Measurements from ENCODE around the gene UQCR11.

UQCR11 gene

GRCh38 chr19:1606138-1606651, 933 bp upstream of the UQCR11 start:
- WGBS (ENCODE audit: insufficient coverage, insufficient read length), result no CpG with 5 or more reads among the region's 16 CpGs
- H3K4me1 ChIP-seq (ENCODE audit: control insufficient read depth, insufficient read depth, low read length), result no peaks in the 10 kb centered on the region
- H3K27me3 ChIP-seq (ENCODE audit: control insufficient read depth, insufficient read depth, low read length), result no peaks in the 10 kb centered on the region
- peaks cover 12% of the 10 kb centered on the region for H3K36me3 ChIP-seq (ENCODE audit: control insufficient read depth, insufficient read depth, low read length)
- no peaks in the 10 kb centered on the region for H3K9me3 ChIP-seq (ENCODE audit: control insufficient read depth, insufficient read depth, low read length)
- no peak overlapping the region for H3K27ac ChIP-seq (ENCODE audit: low read length)
- peak overlapping the region; percentile 80; the same call in 1 of the 2 replicates for H3K4me3 ChIP-seq (ENCODE audit: low read length)
- DNase-seq (ENCODE audit: low read depth, low spot score), result no peak

- Histone ChIP-seq H3K36me3 (ENCODE audit: control insufficient read depth, insufficient read depth, low read length) (peaks cover 21% of the 10 kb centered on the region), H3K27ac (ENCODE audit: low read length) (no peak overlapping the region)
- WGBS (ENCODE audit: insufficient coverage, insufficient read length), result no CpG with 5 or more reads among the region's 21 CpGs
Measured at GRCh38 chr19:1602091-1602707, 3.1 kb downstream of the UQCR11 start.

GRCh38 chr19:1601613-1602064, 3.6 kb downstream of the UQCR11 start:
- WGBS (ENCODE audit: insufficient coverage, insufficient read length), result no CpG with 5 or more reads among the region's 14 CpGs
- Histone ChIP-seq H3K36me3 (ENCODE audit: control insufficient read depth, insufficient read depth, low read length) (peaks cover 22% of the 10 kb centered on the region), H3K27ac (ENCODE audit: low read length) (no peak overlapping the region), H3K27me3 (ENCODE audit: control insufficient read depth, insufficient read depth, low read length) (no peaks in the 10 kb centered on the region), H3K4me3 (ENCODE audit: low read length) (no peak overlapping the region), H3K4me1 (ENCODE audit: control insufficient read depth, insufficient read depth, low read length) (no peaks in the 10 kb centered on the region), H3K9me3 (ENCODE audit: control insufficient read depth, insufficient read depth, low read length) (no peaks in the 10 kb centered on the region)
- DNase-seq (ENCODE audit: low read depth, low spot score), result no peak

More at GRCh38 chr19:1602091-1602707, 3.1 kb downstream of the UQCR11 start:
- Histone ChIP-seq H3K4me1 (ENCODE audit: control insufficient read depth, insufficient read depth, low read length) (no peaks in the 10 kb centered on the region), H3K9me3 (ENCODE audit: control insufficient read depth, insufficient read depth, low read length) (no peaks in the 10 kb centered on the region), H3K27me3 (ENCODE audit: control insufficient read depth, insufficient read depth, low read length) (no peaks in the 10 kb centered on the region), H3K4me3 (ENCODE audit: low read length) (no peak overlapping the region)
- no peak for DNase-seq (ENCODE audit: low read depth, low spot score)

GRCh38 chr19:1599460-1599846, 5.8 kb downstream of the UQCR11 start:
- H3K27ac ChIP-seq (ENCODE audit: low read length), result no peak overlapping the region
- H3K4me3 ChIP-seq (ENCODE audit: low read length), result no peak overlapping the region
- no peaks in the 10 kb centered on the region for H3K4me1 ChIP-seq (ENCODE audit: control insufficient read depth, insufficient read depth, low read length)
- H3K9me3 ChIP-seq (ENCODE audit: control insufficient read depth, insufficient read depth, low read length), result no peaks in the 10 kb centered on the region
- H3K27me3 ChIP-seq (ENCODE audit: control insufficient read depth, insufficient read depth, low read length), result no peaks in the 10 kb centered on the region
- peaks cover 24% of the 10 kb centered on the region for H3K36me3 ChIP-seq (ENCODE audit: control insufficient read depth, insufficient read depth, low read length)
- DNase-seq (ENCODE audit: low read depth, low spot score), result no peak
- WGBS (ENCODE audit: insufficient coverage, insufficient read length), result no CpG with 5 or more reads among the region's 15 CpGs

GRCh38 chr19:1598777-1599459, 6.3 kb downstream of the UQCR11 start:
- DNase-seq (ENCODE audit: low read depth, low spot score), result no peak
- no peaks in the 10 kb centered on the region for H3K9me3 ChIP-seq (ENCODE audit: control insufficient read depth, insufficient read depth, low read length)
- no peak overlapping the region for H3K27ac ChIP-seq (ENCODE audit: low read length)
- WGBS (ENCODE audit: insufficient coverage, insufficient read length), result no CpG with 5 or more reads among the region's 20 CpGs
- no peaks in the 10 kb centered on the region for H3K4me1 ChIP-seq (ENCODE audit: control insufficient read depth, insufficient read depth, low read length)
- no peak overlapping the region for H3K4me3 ChIP-seq (ENCODE audit: low read length)
- peaks cover 24% of the 10 kb centered on the region for H3K36me3 ChIP-seq (ENCODE audit: control insufficient read depth, insufficient read depth, low read length)
- H3K27me3 ChIP-seq (ENCODE audit: control insufficient read depth, insufficient read depth, low read length), result no peaks in the 10 kb centered on the region

GRCh38 chr19:1593501-1593772, 11.8 kb downstream of the UQCR11 start:
- no peak for DNase-seq (ENCODE audit: low read depth, low spot score)
- H3K36me3 ChIP-seq (ENCODE audit: control insufficient read depth, insufficient read depth, low read length), result peaks cover 12% of the 10 kb centered on the region
- H3K27ac ChIP-seq (ENCODE audit: low read length), result no peak overlapping the region
- WGBS (ENCODE audit: insufficient coverage, insufficient read length), result no CpG with 5 or more reads among the region's 10 CpGs
- H3K27me3 ChIP-seq (ENCODE audit: control insufficient read depth, insufficient read depth, low read length), result no peaks in the 10 kb centered on the region
- H3K4me3 ChIP-seq (ENCODE audit: low read length), result no peak overlapping the region
- H3K4me1 ChIP-seq (ENCODE audit: control insufficient read depth, insufficient read depth, low read length), result 0 out of 2 replicates have a peak, but pooled peaks cover 2% of the 10 kb centered on the region
- no peaks in the 10 kb centered on the region for H3K9me3 ChIP-seq (ENCODE audit: control insufficient read depth, insufficient read depth, low read length)

GRCh38 chr19:1592755-1593500, 12.3 kb downstream of the UQCR11 start, which contains the start of gene MBD3:
Gene MBD3 (minus strand): TSS chr19:1592865. CDS start chr19:1592631, 234 bp downstream.
- Histone ChIP-seq H3K4me3 (ENCODE audit: low read length) (peak within 1 kb of the TSS; percentile 94), H3K4me1 (ENCODE audit: control insufficient read depth, insufficient read depth, low read length) (0 out of 2 replicates have a peak, but pooled peaks cover 2% of the 10 kb centered on the region), H3K9me3 (ENCODE audit: control insufficient read depth, insufficient read depth, low read length) (no peaks in the 10 kb centered on the region), H3K36me3 (ENCODE audit: control insufficient read depth, insufficient read depth, low read length) (peaks cover 10% of the 10 kb centered on the region; the same call in 1 of the 2 replicates), H3K27ac (ENCODE audit: low read length) (no peak within 1 kb of the TSS), H3K27me3 (ENCODE audit: control insufficient read depth, insufficient read depth, low read length) (no peaks in the 10 kb centered on the region)
- peak; percentile 60 for DNase-seq (ENCODE audit: low read depth, low spot score)
- no CpG with 5 or more reads among the region's 68 CpGs for WGBS (ENCODE audit: insufficient coverage, insufficient read length)

GRCh38 chr19:1592024-1592754, 13.1 kb downstream of the UQCR11 start:
- peaks cover 3% of the 10 kb centered on the region; the same call in 1 of the 2 replicates for H3K36me3 ChIP-seq (ENCODE audit: control insufficient read depth, insufficient read depth, low read length)
- peak overlapping the region; percentile 94 for H3K4me3 ChIP-seq (ENCODE audit: low read length)
- WGBS (ENCODE audit: insufficient coverage, insufficient read length), result no CpG with 5 or more reads among the region's 94 CpGs
- no peak overlapping the region for H3K27ac ChIP-seq (ENCODE audit: low read length)
- H3K4me1 ChIP-seq (ENCODE audit: control insufficient read depth, insufficient read depth, low read length), result 0 out of 2 replicates have a peak, but pooled peaks cover 2% of the 10 kb centered on the region
- H3K9me3 ChIP-seq (ENCODE audit: control insufficient read depth, insufficient read depth, low read length), result no peaks in the 10 kb centered on the region
- H3K27me3 ChIP-seq (ENCODE audit: control insufficient read depth, insufficient read depth, low read length), result no peaks in the 10 kb centered on the region
- peak; percentile 37 for DNase-seq (ENCODE audit: low read depth, low spot score)

GRCh38 chr19:1591421-1592023, 13.7 kb downstream of the UQCR11 start:
- Histone ChIP-seq H3K9me3 (ENCODE audit: control insufficient read depth, insufficient read depth, low read length) (no peaks in the 10 kb centered on the region), H3K4me1 (ENCODE audit: control insufficient read depth, insufficient read depth, low read length) (0 out of 2 replicates have a peak, but pooled peaks cover 2% of the 10 kb centered on the region), H3K4me3 (ENCODE audit: low read length) (peak overlapping the region; percentile 94), H3K27ac (ENCODE audit: low read length) (no peak overlapping the region), H3K27me3 (ENCODE audit: control insufficient read depth, insufficient read depth, low read length) (no peaks in the 10 kb centered on the region), H3K36me3 (ENCODE audit: control insufficient read depth, insufficient read depth, low read length) (peaks cover 2% of the 10 kb centered on the region; the same call in 1 of the 2 replicates)
- DNase-seq (ENCODE audit: low read depth, low spot score), result no peak
- no CpG with 5 or more reads among the region's 31 CpGs for WGBS (ENCODE audit: insufficient coverage, insufficient read length)
